ENCODE data around the gene CCDC60.

CCDC60 gene

DNA sequence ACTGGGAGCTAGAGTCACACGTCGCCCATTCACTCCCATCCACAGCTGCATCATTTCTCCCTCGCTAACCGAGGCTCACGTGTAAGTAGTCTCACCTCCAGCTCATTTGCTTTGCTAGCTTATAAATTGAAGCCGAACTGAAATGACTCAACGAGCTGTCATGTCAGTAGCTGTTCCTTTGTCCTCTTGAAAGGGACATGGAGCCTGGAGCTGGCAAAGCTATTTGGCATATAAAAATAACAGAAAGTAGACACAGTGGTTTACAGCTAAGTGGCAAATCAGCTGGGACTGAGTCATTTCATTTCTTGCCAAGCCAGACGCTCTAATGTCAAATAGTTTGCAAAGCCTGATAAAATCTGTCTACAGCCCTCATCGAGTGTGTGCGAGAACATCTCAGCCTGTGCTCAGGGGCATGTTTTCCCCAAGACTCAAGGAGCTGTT lies 144.6 kb downstream of the CCDC60 start:
- no peak overlapping the region for H3K4me3 ChIP-seq (replicated peaks; ENCODE audit: insufficient read depth, low read length)
- no peak for DNase-seq (ENCODE audit: low read depth in 1 of 2, low spot score in 1 of 2)
- no peak overlapping the region for H3K27ac ChIP-seq (replicated peaks)
- H3K27me3 ChIP-seq (ENCODE audit: insufficient read depth, poor library complexity, severe bottlenecking) = no peaks in the 10 kb centered on the region
- TF ChIP-seq SPI1 (IDR thresholded peaks at IDR 0.05; ENCODE audit: borderline replicate concordance, low read depth) = no peak
- TF ChIP-seq, protein P1, sequence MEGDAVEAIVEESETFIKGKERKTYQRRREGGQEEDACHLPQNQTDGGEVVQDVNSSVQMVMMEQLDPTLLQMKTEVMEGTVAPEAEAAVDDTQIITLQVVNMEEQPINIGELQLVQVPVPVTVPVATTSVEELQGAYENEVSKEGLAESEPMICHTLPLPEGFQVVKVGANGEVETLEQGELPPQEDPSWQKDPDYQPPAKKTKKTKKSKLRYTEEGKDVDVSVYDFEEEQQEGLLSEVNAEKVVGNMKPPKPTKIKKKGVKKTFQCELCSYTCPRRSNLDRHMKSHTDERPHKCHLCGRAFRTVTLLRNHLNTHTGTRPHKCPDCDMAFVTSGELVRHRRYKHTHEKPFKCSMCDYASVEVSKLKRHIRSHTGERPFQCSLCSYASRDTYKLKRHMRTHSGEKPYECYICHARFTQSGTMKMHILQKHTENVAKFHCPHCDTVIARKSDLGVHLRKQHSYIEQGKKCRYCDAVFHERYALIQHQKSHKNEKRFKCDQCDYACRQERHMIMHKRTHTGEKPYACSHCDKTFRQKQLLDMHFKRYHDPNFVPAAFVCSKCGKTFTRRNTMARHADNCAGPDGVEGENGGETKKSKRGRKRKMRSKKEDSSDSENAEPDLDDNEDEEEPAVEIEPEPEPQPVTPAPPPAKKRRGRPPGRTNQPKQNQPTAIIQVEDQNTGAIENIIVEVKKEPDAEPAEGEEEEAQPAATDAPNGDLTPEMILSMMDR (IDR thresholded peaks at IDR 0.05; ENCODE audit: insufficient read depth, low read length) = no peak
- no peak for TF ChIP-seq POLR2AphosphoS5 (IDR thresholded peaks at IDR 0.05; ENCODE audit: low read depth)

DNA sequence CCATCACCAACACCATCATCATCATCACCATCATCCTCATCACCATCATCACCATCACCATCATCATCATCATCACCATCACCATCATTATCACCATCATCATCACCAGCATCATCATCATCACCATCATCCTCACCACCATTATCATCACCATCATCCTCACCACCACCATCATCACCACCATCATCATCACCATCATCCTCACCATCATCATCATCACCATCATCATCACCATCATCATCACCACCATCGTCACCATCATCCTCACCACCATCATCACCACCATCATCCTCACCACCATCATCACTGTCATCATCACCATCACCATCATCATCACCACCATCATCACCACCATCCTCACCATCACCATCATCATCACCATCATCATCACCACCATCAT lies 146.0 kb downstream of the CCDC60 start:
- Histone ChIP-seq H3K27ac (replicated peaks) (no peak overlapping the region), H3K4me3 (replicated peaks; ENCODE audit: insufficient read depth, low read length) (no peak overlapping the region), H3K27me3 (ENCODE audit: insufficient read depth, poor library complexity, severe bottlenecking) (no peaks in the 10 kb centered on the region)
- no peak for DNase-seq (ENCODE audit: low read depth in 1 of 2, low spot score in 1 of 2)
- no peak for TF ChIP-seq SPI1 (IDR thresholded peaks at IDR 0.05; ENCODE audit: borderline replicate concordance, low read depth)
- no peak for TF ChIP-seq POLR2AphosphoS5 (IDR thresholded peaks at IDR 0.05; ENCODE audit: low read depth)
- no peak for TF ChIP-seq GABPA (IDR thresholded peaks at IDR 0.05; ENCODE audit: low read depth)
- TF ChIP-seq, protein P1 (IDR thresholded peaks at IDR 0.05; ENCODE audit: insufficient read depth, low read length) = no peak
- TF ChIP-seq, protein P2, sequence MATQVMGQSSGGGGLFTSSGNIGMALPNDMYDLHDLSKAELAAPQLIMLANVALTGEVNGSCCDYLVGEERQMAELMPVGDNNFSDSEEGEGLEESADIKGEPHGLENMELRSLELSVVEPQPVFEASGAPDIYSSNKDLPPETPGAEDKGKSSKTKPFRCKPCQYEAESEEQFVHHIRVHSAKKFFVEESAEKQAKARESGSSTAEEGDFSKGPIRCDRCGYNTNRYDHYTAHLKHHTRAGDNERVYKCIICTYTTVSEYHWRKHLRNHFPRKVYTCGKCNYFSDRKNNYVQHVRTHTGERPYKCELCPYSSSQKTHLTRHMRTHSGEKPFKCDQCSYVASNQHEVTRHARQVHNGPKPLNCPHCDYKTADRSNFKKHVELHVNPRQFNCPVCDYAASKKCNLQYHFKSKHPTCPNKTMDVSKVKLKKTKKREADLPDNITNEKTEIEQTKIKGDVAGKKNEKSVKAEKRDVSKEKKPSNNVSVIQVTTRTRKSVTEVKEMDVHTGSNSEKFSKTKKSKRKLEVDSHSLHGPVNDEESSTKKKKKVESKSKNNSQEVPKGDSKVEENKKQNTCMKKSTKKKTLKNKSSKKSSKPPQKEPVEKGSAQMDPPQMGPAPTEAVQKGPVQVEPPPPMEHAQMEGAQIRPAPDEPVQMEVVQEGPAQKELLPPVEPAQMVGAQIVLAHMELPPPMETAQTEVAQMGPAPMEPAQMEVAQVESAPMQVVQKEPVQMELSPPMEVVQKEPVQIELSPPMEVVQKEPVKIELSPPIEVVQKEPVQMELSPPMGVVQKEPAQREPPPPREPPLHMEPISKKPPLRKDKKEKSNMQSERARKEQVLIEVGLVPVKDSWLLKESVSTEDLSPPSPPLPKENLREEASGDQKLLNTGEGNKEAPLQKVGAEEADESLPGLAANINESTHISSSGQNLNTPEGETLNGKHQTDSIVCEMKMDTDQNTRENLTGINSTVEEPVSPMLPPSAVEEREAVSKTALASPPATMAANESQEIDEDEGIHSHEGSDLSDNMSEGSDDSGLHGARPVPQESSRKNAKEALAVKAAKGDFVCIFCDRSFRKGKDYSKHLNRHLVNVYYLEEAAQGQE (IDR thresholded peaks at IDR 0.05; ENCODE audit: insufficient replicate concordance, low read depth) = no peak

DNA sequence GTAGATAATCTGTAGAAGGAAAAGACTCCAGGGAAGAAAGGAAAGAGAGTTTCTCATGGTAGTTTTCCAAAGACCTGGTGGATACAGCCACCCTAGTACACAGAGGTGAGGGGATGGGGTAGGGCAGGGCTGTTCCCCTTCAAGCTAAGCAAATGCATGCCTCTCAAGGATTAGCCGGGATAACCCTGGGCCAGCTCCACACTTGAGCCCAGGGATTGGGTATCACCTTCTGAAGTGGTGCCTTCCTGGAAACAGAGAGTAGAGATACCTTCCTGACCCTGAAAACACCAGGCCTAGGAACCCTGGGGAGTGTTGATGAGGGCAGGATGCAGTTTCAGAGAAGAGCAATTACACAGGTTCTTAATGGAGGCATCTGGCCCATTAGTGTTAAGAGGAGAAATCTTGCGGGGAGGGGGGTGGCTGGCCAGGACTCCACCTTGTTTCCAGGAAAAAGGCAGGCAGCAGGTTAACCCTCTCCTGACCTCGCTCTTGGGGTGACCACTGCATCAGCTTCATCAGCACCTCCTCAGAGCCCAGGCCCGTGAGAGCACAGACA lies 152.1 kb downstream of the CCDC60 start:
- H3K27ac ChIP-seq (replicated peaks) = no peak overlapping the region
- no peak overlapping the region for H3K4me3 ChIP-seq (replicated peaks; ENCODE audit: insufficient read depth, low read length)
- no peak for DNase-seq (ENCODE audit: low read depth in 1 of 2, low spot score in 1 of 2)
- no peaks in the 10 kb centered on the region for H3K27me3 ChIP-seq (ENCODE audit: insufficient read depth, poor library complexity, severe bottlenecking)
- TF ChIP-seq, protein P1 (IDR thresholded peaks at IDR 0.05; ENCODE audit: insufficient read depth, low read length) = no peak
- TF ChIP-seq GABPA (IDR thresholded peaks at IDR 0.05; ENCODE audit: low read depth) = no peak
- no peak for TF ChIP-seq POLR2AphosphoS5 (IDR thresholded peaks at IDR 0.05; ENCODE audit: low read depth)
- no peak for TF ChIP-seq SPI1 (IDR thresholded peaks at IDR 0.05; ENCODE audit: borderline replicate concordance, low read depth)
- TF ChIP-seq, protein P2 (IDR thresholded peaks at IDR 0.05; ENCODE audit: insufficient replicate concordance, low read depth) = no peak

DNA sequence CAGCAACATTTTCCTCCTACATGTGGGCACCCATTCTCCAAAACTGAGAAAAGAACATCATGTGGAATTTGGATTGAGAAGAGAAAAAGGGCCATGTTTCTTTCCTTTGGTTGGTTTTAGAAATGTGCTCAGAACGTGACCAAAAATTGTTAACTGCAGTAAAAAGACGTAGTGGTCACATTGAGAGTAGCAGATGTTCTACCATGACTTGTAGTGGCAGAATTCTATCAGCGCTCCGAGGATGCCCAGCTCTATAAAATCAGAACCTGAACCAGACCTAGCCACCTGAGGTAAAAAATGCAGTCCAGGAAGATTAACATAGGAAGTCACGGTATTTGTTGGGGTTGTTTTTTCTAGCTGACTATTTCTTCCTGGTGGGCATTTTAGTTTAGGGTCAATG lies 157.3 kb downstream of the CCDC60 start:
- DNase-seq (ENCODE audit: low read depth in 1 of 2, low spot score in 1 of 2) = no peak
- Histone ChIP-seq H3K27me3 (ENCODE audit: insufficient read depth, poor library complexity, severe bottlenecking) (peaks cover 2% of the 10 kb centered on the region), H3K27ac (replicated peaks) (no peak overlapping the region), H3K4me3 (replicated peaks; ENCODE audit: insufficient read depth, low read length) (no peak overlapping the region)
- TF ChIP-seq SPI1 (IDR thresholded peaks at IDR 0.05; ENCODE audit: borderline replicate concordance, low read depth) = no peak
- TF ChIP-seq, protein P1 (IDR thresholded peaks at IDR 0.05; ENCODE audit: insufficient read depth, low read length) = no peak
- no peak for TF ChIP-seq POLR2AphosphoS5 (IDR thresholded peaks at IDR 0.05; ENCODE audit: low read depth)
